DND-41 (cell line): ENCODE measurements around the gene HHATL.

ENCODE experiments used
- CTCF ChIP-seq: IDR thresholded peaks from 2 replicates; pipeline ENCODE4 v1.5.1; 2012; ENCODE audit warnings: borderline replicate concordance, low read length, moderate library complexity, mild to moderate bottlenecking; ENCODE audit not compliant: poor library complexity, severe bottlenecking; ENCODE audit errors: extremely low read depth
- EZH2 ChIP-seq: IDR thresholded peaks from 3 replicates; pipeline ENCODE4 v1.6.1; 2012; ENCODE audit warnings: borderline replicate concordance, low read depth, mild to moderate bottlenecking, moderate library complexity, low read length, inconsistent platforms; ENCODE audit not compliant: severe bottlenecking

GRCh38 chr3:42682301-42683070 lies 20.1 kb downstream of the HHATL start:
- no peak for TF ChIP-seq CTCF
- no peak for TF ChIP-seq EZH2
